Epidermal melanocyte (primary cell): ENCODE measurements around the gene APOM.
A peak's percentile ranks its signal among the peaks of the same experiment; 100 is the strongest.

Experiments used
- DNase-seq: peaks from one replicate; pipeline ENCODE4 v3.0.0; 2011; ENCODE audit warnings: low spot score; ENCODE audit not compliant: insufficient read length

APOM gene

GRCh38 chr6:31657406-31658157, 1.9 kb downstream of the APOM start:
- DNase-seq: no peak

- DNase-seq: no peak
Measured at GRCh38 chr6:31658158-31658688, 2.5 kb downstream of the APOM start.

- no peak for DNase-seq
Measured at GRCh38 chr6:31658983-31659648, 3.4 kb downstream of the APOM start.

- no peak for DNase-seq
Measured at GRCh38 chr6:31659649-31660380, 4.1 kb downstream of the APOM start.

- peak; percentile 88 for DNase-seq
Measured at GRCh38 chr6:31660381-31661261, 4.9 kb downstream of the APOM start, which contains the start of gene C6orf47. Gene C6orf47, minus strand, starts transcription at chr6:31660778. Its CDS starts 831 bp downstream, at chr6:31659947.

- no peak for DNase-seq
Measured at GRCh38 chr6:31661262-31662123, 5.8 kb downstream of the APOM start.

- no peak for DNase-seq
Measured at GRCh38 chr6:31662124-31662723, 6.5 kb downstream of the APOM start.

- no peak for DNase-seq
Measured at GRCh38 chr6:31663126-31663960, 7.6 kb downstream of the APOM start.

GRCh38 chr6:31663961-31664789, 8.5 kb downstream of the APOM start:
- no peak for DNase-seq

GRCh38 chr6:31664790-31665500, 9.3 kb downstream of the APOM start, which contains the start of gene GPANK1:
Gene GPANK1, minus strand, starts transcription at chr6:31664997. Its CDS starts 519 bp downstream, at chr6:31664478.
- peak; percentile 90 for DNase-seq

- peak; percentile 96 for DNase-seq
Measured at GRCh38 chr6:31665501-31666336, 10.0 kb downstream of the APOM start, which contains the start of gene CSNK2B. Gene CSNK2B, plus strand, starts transcription at chr6:31666080. Its CDS starts 752 bp downstream, at chr6:31666832.

GRCh38 chr6:31666337-31666965, 10.8 kb downstream of the APOM start:
- no peak for DNase-seq

GRCh38 chr6:31669676-31670075, 14.0 kb downstream of the APOM start, which contains the start of gene LY6G5B:
Gene LY6G5B, plus strand, starts transcription at chr6:31669976. Its CDS starts 975 bp downstream, at chr6:31670951.
- no peak for DNase-seq

GRCh38 chr6:31676322-31676903, 20.7 kb downstream of the APOM start:
- no peak for DNase-seq

GRCh38 chr6:31676904-31677303, 21.2 kb downstream of the APOM start:
- no peak for DNase-seq
